Measurements from ENCODE around the gene ELAVL4. TPM values are rescaled to one million over a fixed set of nuclear protein-coding genes. Genes with fewer than 3 reads are reported as not detected.

Gene ELAVL4
- total RNA-seq, 1 donor from 2014 or later, result 0.18 TPM

- DNase-seq (ENCODE audit: low spot score) (no peak), ATAC-seq (no peak)
Observed at GRCh38 chr1:50236656-50237055, 127.9 kb downstream of the ELAVL4 start.

GRCh38 chr1:50237056-50237455 is 128.3 kb downstream of the ELAVL4 start:
- no peak for DNase-seq (ENCODE audit: low spot score)
- ATAC-seq, result no peak

- no peak for ATAC-seq
- no peak for DNase-seq (ENCODE audit: low spot score)
Observed at GRCh38 chr1:50243939-50244338, 135.2 kb downstream of the ELAVL4 start.

DNA sequence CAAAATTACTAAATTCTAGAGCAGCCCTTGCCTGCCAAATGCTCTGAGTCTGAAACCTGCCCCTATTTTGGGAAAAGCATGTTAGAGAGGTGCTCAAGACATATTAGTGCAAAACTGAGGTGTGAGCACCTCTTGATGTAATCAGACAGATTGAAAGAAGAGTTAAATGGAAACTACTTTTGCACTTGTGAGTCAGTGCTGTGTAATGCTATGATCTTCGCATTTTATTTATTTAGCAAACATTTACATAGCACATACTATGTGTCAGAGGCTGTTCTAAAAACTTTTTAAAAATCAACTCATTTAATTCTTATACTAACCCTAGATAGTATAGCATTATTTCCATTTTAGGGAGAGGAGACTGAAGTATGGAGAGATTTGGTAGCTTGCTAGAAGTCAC is 138.1 kb downstream of the ELAVL4 start:
- no peak for DNase-seq (ENCODE audit: low spot score)
- ATAC-seq, result no peak

- ATAC-seq (no peak), DNase-seq (ENCODE audit: low spot score) (no peak)
Observed at GRCh38 chr1:50251702-50252101, 143.0 kb downstream of the ELAVL4 start.

DNA sequence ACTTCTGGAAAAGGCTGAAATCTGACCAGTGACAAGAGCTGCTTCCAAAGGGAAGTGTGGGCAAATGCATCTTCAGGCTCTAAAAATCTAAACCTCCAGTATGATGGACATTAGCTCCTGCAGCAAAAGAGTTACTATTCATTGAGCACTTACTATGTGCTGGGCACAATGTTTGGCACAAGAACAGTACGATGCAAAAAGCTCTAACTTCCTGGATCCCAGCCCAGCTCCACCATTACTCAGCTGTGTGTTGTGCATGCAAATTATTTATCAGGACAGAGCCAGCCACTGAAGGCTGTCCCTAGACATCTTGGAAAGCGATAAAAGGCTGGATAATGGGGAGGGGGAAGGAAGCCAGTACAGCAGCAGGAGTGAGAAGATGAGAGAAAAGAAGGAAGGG is 143.5 kb downstream of the ELAVL4 start:
- ATAC-seq (no peak), DNase-seq (ENCODE audit: low spot score) (no peak)

Other genes with a start within 250 kb of the ELAVL4 start
- gene AGBL4, start 85.0 kb upstream of the ELAVL4 start, total RNA-seq, result 2.2 TPM